Measurements from ENCODE around the gene SPAG5. TPM values are rescaled to one million over a fixed set of nuclear protein-coding genes. Genes with fewer than 3 reads are reported as not detected.
"Not testable (repeated sequence)": the region's sequence is repeated elsewhere in the genome, so short reads cannot be mapped to it uniquely, and the experiment has no call there.

SPAG5 gene
- total RNA-seq, 3 donors from 2014 or later = 3.3 to 5.8 (median 4.1) TPM

- Histone ChIP-seq H3K36me3 (peaks cover 7% of the 10 kb centered on the region), H3K4me3 (no peak overlapping the region), H3K9me3 (no peaks in the 10 kb centered on the region), H3K4me1 (no peaks in the 10 kb centered on the region), H3K27ac (no peak overlapping the region), H3K27me3 (no peaks in the 10 kb centered on the region)
- intact Hi-C loops (cut with DNase I; ENCODE audit: low total_unique reads) = no loop called here
- TF ChIP-seq, protein P1, sequence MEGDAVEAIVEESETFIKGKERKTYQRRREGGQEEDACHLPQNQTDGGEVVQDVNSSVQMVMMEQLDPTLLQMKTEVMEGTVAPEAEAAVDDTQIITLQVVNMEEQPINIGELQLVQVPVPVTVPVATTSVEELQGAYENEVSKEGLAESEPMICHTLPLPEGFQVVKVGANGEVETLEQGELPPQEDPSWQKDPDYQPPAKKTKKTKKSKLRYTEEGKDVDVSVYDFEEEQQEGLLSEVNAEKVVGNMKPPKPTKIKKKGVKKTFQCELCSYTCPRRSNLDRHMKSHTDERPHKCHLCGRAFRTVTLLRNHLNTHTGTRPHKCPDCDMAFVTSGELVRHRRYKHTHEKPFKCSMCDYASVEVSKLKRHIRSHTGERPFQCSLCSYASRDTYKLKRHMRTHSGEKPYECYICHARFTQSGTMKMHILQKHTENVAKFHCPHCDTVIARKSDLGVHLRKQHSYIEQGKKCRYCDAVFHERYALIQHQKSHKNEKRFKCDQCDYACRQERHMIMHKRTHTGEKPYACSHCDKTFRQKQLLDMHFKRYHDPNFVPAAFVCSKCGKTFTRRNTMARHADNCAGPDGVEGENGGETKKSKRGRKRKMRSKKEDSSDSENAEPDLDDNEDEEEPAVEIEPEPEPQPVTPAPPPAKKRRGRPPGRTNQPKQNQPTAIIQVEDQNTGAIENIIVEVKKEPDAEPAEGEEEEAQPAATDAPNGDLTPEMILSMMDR (IDR thresholded peaks at IDR 0.05) = no peak
- no peak for TF ChIP-seq POLR2A (IDR thresholded peaks at IDR 0.05)
- no peak for TF ChIP-seq POLR2AphosphoS5 (IDR thresholded peaks at IDR 0.05)
- no peak for DNase-seq (ENCODE audit: low spot score in 2 of 2)
Measured at GRCh38 chr17:28610376-28610775, 11.6 kb upstream of the SPAG5 start.

- H3K9me3 ChIP-seq; H3K4me3 ChIP-seq; H3K36me3 ChIP-seq; intact Hi-C loops (cut with DNase I; ENCODE audit: low total_unique reads); H3K27ac ChIP-seq; DNase-seq (ENCODE audit: low spot score in 2 of 2); H3K4me1 ChIP-seq; H3K27me3 ChIP-seq: not testable (repeated sequence)
Measured at GRCh38 chr17:28604031-28604430, 5.2 kb upstream of the SPAG5 start.

DNA sequence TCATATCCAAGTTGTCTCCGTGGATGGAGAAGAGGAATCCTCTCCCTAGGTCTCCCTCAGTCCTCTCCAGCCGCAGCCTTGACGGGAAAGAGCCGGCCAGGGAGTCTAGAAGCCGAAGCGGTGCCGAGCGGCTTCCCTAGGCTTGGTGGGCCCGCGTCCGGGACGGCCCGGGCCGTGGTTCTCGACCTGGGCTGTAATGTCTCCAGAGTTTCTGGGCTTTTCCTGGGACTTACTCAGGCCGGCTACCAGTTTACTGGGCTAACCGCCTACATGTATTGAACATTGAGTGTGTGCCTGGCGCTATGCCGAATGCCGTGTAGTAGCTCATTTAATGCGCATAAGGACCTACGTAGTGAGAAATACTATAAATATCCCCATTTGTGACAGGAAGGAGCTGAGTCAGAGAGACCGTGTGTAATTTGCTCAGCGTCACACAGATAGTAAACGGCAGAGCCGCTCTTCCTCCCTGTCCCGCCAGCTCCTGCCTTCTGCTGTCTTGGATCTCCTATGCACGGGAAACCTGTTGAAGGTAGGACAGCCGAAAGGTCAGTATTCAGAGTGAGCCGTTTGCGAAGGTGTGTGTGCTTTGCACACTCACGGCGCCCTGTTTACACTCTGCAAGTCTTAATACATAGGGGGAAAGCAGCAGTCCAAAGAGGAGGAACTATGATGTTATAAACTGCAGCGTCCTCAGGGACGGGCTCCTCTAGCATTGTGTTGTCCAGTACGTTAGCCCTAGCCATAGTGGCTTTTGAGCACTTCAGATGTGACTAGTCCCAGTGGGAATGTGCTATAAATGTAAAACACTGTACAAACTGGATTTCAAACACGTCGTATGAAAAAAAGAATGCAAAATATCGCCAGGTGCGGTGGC, 723 bp upstream of the SPAG5 start:
- TF ChIP-seq POLR2A (IDR thresholded peaks at IDR 0.05) (no peak), POLR2AphosphoS5 (IDR thresholded peaks at IDR 0.05) (no peak)
- TF ChIP-seq, protein P1 (IDR thresholded peaks at IDR 0.05) = no peak
- H3K9me3 ChIP-seq = no peaks in the 10 kb centered on the region
- no peaks in the 10 kb centered on the region for H3K4me1 ChIP-seq
- intact Hi-C loops (cut with DNase I; ENCODE audit: low total_unique reads) = no loop called here
- peak overlapping the region; percentile 94 to 97 for H3K27ac ChIP-seq
- no peaks in the 10 kb centered on the region for H3K36me3 ChIP-seq
- H3K27me3 ChIP-seq = no peaks in the 10 kb centered on the region
- DNase-seq (ENCODE audit: low spot score in 2 of 2) = peak in 1 of 2 donors; percentile 34
- peak overlapping the region; percentile 64 to 74 (median 65) for H3K4me3 ChIP-seq

GRCh38 chr17:28598389-28598788, 436 bp downstream of the SPAG5 start:
- H3K36me3 ChIP-seq = no peaks in the 10 kb centered on the region
- intact Hi-C loops (cut with DNase I; ENCODE audit: low total_unique reads) = no loop called here
- TF ChIP-seq, protein P1 (IDR thresholded peaks at IDR 0.05) = no peak
- TF ChIP-seq POLR2AphosphoS5 (IDR thresholded peaks at IDR 0.05) = no peak
- TF ChIP-seq POLR2A (IDR thresholded peaks at IDR 0.05) = no peak
- H3K27ac ChIP-seq = peak overlapping the region; percentile 94 to 97
- H3K27me3 ChIP-seq = no peaks in the 10 kb centered on the region
- peak overlapping the region; percentile 64 to 74 (median 65) for H3K4me3 ChIP-seq
- no peaks in the 10 kb centered on the region for H3K9me3 ChIP-seq
- no peak for DNase-seq (ENCODE audit: low spot score in 2 of 2)
- no peaks in the 10 kb centered on the region for H3K4me1 ChIP-seq

DNA sequence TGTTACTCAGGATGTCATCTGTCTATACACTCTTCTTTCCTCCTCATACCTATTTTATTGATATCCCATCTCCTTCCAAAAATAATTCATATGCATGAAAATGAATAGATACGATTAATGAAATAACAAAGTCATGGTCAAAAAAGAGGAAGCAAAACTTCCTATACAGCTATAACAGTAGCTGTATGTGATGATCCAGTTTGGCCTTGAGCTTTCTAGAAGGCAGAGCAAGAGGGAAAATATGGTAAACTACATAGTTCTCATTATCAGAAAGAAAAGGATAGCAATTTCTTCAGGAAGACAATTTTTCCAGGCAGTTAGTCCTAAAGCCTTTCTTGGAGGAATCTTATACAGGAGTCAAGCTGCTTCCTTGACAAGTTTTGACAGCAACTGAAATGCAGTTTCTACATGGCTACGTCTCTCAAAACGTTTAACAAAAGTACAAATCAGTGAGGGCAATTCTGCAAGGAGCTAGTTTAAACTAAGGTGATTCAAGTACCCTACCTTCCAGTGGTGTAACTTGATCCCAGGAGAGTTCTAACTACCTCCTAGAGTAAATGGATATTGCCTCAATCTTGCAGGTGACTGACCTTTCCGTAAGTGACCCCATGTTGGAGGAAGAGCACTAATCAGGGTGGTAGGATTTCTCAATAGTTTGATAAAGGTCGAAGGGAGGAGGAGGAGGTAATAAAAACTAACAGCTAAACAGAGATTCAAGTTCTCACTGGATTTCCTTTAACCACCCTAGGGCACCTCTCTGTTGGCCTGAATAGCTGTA, 1.0 kb downstream of the SPAG5 start:
- H3K4me1 ChIP-seq = no peaks in the 10 kb centered on the region
- no peaks in the 10 kb centered on the region for H3K36me3 ChIP-seq
- DNase-seq (ENCODE audit: low spot score in 2 of 2) = no peak
- no peaks in the 10 kb centered on the region for H3K9me3 ChIP-seq
- intact Hi-C loops (cut with DNase I; ENCODE audit: low total_unique reads) = no loop called here
- no peaks in the 10 kb centered on the region for H3K27me3 ChIP-seq
- TF ChIP-seq POLR2AphosphoS5 (IDR thresholded peaks at IDR 0.05) (no peak), POLR2A (IDR thresholded peaks at IDR 0.05) (no peak)
- TF ChIP-seq, protein P1 (IDR thresholded peaks at IDR 0.05) = no peak
- H3K27ac ChIP-seq = no peak overlapping the region
- H3K4me3 ChIP-seq = peak overlapping the region in 2 of 3 donors; percentile 64 to 74
